ENCODE measurements around the gene PLEKHM3. TPM values are rescaled to one million over a fixed set of nuclear protein-coding genes. Genes with fewer than 3 reads are reported as not detected.

Gene PLEKHM3
- total RNA-seq, 1 donor from 2014 or later: 18.3 TPM

GRCh38 chr2:207828361-207829057, 196.8 kb downstream of the PLEKHM3 start:
- Histone ChIP-seq H3K9me3 (no peaks in the 10 kb centered on the region), H3K27ac (no peak overlapping the region), H3K4me3 (no peak overlapping the region), H3K4me1 (peaks cover 3 to 8% of the 10 kb centered on the region in 2 donors), H3K27me3 (no peaks in the 10 kb centered on the region), H3K36me3 (peaks cover 7 to 11% of the 10 kb centered on the region in 2 donors)
- no peak for DNase-seq (ENCODE audit: low spot score in 2 of 2)
- intact Hi-C loops (cut with DNase I): no loop called here
- no peak for TF ChIP-seq CTCF (IDR thresholded peaks at IDR 0.05)

- DNase-seq (ENCODE audit: low spot score in 2 of 2): no peak
- Histone ChIP-seq H3K27me3 (no peaks in the 10 kb centered on the region), H3K4me1 (peaks cover 3 to 8% of the 10 kb centered on the region in 2 donors), H3K36me3 (peaks cover 7 to 11% of the 10 kb centered on the region in 2 donors), H3K4me3 (no peak overlapping the region), H3K9me3 (no peaks in the 10 kb centered on the region), H3K27ac (no peak overlapping the region)
- TF ChIP-seq CTCF (IDR thresholded peaks at IDR 0.05): no peak
- intact Hi-C loops (cut with DNase I): no loop called here
Measured at GRCh38 chr2:207825978-207826377, 199.3 kb downstream of the PLEKHM3 start.

- no peak for TF ChIP-seq CTCF (IDR thresholded peaks at IDR 0.05)
- H3K27ac ChIP-seq: peak overlapping the region; percentile 27 to 45
- H3K9me3 ChIP-seq: no peaks in the 10 kb centered on the region
- H3K36me3 ChIP-seq: peaks cover 7 to 11% of the 10 kb centered on the region in 2 donors
- peak overlapping the region in 1 of 2 donors; percentile 6 for H3K4me3 ChIP-seq
- intact Hi-C loops (cut with DNase I): no loop called here
- DNase-seq (ENCODE audit: low spot score in 2 of 2): no peak
- H3K27me3 ChIP-seq: no peaks in the 10 kb centered on the region
- H3K4me1 ChIP-seq: peaks cover 3 to 8% of the 10 kb centered on the region in 2 donors
Measured at GRCh38 chr2:207825045-207825954, 200.0 kb downstream of the PLEKHM3 start.

GRCh38 chr2:207823865-207824264, 201.5 kb downstream of the PLEKHM3 start:
- no peak for DNase-seq (ENCODE audit: low spot score in 2 of 2)
- Histone ChIP-seq H3K27ac (no peak overlapping the region), H3K9me3 (no peaks in the 10 kb centered on the region), H3K36me3 (peaks cover 7 to 11% of the 10 kb centered on the region in 2 donors), H3K4me3 (no peak overlapping the region), H3K27me3 (no peaks in the 10 kb centered on the region), H3K4me1 (peaks cover 3 to 8% of the 10 kb centered on the region in 2 donors)
- intact Hi-C loops (cut with DNase I): no loop called here
- no peak for TF ChIP-seq CTCF (IDR thresholded peaks at IDR 0.05)

- TF ChIP-seq CTCF (IDR thresholded peaks at IDR 0.05): no peak
- no peaks in the 10 kb centered on the region for H3K9me3 ChIP-seq
- H3K4me1 ChIP-seq: peaks cover 0 to 4% of the 10 kb centered on the region in 2 donors
- no peak for DNase-seq (ENCODE audit: low spot score in 2 of 2)
- no peaks in the 10 kb centered on the region for H3K36me3 ChIP-seq
- H3K4me3 ChIP-seq: no peak overlapping the region
- no peak overlapping the region for H3K27ac ChIP-seq
- intact Hi-C loops (cut with DNase I): no loop called here
- H3K27me3 ChIP-seq: no peaks in the 10 kb centered on the region
Measured at GRCh38 chr2:207819839-207820784, 205.2 kb downstream of the PLEKHM3 start.

Data from ascending aorta (tissue), 2 donors.